Memory B cell (primary cell): Measurements from ENCODE around the gene KCNQ1OT1.
"Not testable (repeated sequence)": the region's sequence is repeated elsewhere in the genome, so short reads cannot be mapped to it uniquely, and the experiment has no call there.

ENCODE experiments used
- ATAC-seq: fragments of 150-1000 bp; cut with Tn5 transposase; 2 replicates; pipeline ENCODE4 v1.10.0; 2021; ENCODE audit warnings: low read depth, mild to moderate bottlenecking, moderate library complexity
- DNase-seq, 2 donors: peaks; one replicate each; pipeline ENCODE4 v3.0.0; 2022; ENCODE audit warnings: low spot score in 2 of 2
- H3K27ac Mint-ChIP-seq: one replicate; pipeline ENCODE4 v1.8.0; 2022; ENCODE audit warnings: mild to moderate bottlenecking, moderate library complexity, mixed read lengths
- H3K27me3 Mint-ChIP-seq: one replicate; pipeline ENCODE4 v1.8.0; 2022; ENCODE audit warnings: mixed read lengths
- H3K36me3 Mint-ChIP-seq: one replicate; pipeline ENCODE4 v1.8.0; 2022; ENCODE audit warnings: mild to moderate bottlenecking, mixed read lengths
- H3K4me1 Mint-ChIP-seq: one replicate; pipeline ENCODE4 v1.8.0; 2022; ENCODE audit warnings: mixed read lengths
- H3K4me3 Mint-ChIP-seq: one replicate; pipeline ENCODE4 v1.8.0; 2022; ENCODE audit warnings: mild to moderate bottlenecking, moderate library complexity, mixed read lengths
- H3K9me3 Mint-ChIP-seq: one replicate; pipeline ENCODE4 v1.8.0; 2022; ENCODE audit warnings: mixed read lengths

The KCNQ1OT1 gene

GRCh38 chr11:2651826-2652271 is 47.9 kb downstream of the KCNQ1OT1 start:
- no peak for DNase-seq
- no peak for ATAC-seq
- H3K36me3 Mint-ChIP-seq = peaks cover 60% of the 10 kb centered on the region
- no peak overlapping the region for H3K27ac Mint-ChIP-seq
- no peaks in the 10 kb centered on the region for H3K27me3 Mint-ChIP-seq
- peaks cover 22% of the 10 kb centered on the region for H3K9me3 Mint-ChIP-seq
- H3K4me1 Mint-ChIP-seq = peaks cover 3% of the 10 kb centered on the region
- no peak overlapping the region for H3K4me3 Mint-ChIP-seq

- Mint-ChIP-seq H3K36me3 (peaks cover 57% of the 10 kb centered on the region), H3K4me1 (peaks cover 3% of the 10 kb centered on the region), H3K9me3 (peaks cover 22% of the 10 kb centered on the region), H3K27me3 (no peaks in the 10 kb centered on the region), H3K4me3 (no peak overlapping the region), H3K27ac (no peak overlapping the region)
- DNase-seq (no peak), ATAC-seq (no peak)
Observed at GRCh38 chr11:2651054-2651617, 48.7 kb downstream of the KCNQ1OT1 start.

GRCh38 chr11:2650343-2650867 is 49.4 kb downstream of the KCNQ1OT1 start:
- Mint-ChIP-seq H3K36me3 (peaks cover 55% of the 10 kb centered on the region), H3K27me3 (no peaks in the 10 kb centered on the region), H3K4me1 (peaks cover 3% of the 10 kb centered on the region), H3K27ac (no peak overlapping the region), H3K4me3 (no peak overlapping the region), H3K9me3 (peaks cover 23% of the 10 kb centered on the region)
- no peak for DNase-seq
- ATAC-seq = no peak

GRCh38 chr11:2649848-2650247 is 49.9 kb downstream of the KCNQ1OT1 start:
- H3K4me3 Mint-ChIP-seq = no peak overlapping the region
- ATAC-seq = no peak
- H3K9me3 Mint-ChIP-seq = peaks cover 23% of the 10 kb centered on the region
- peaks cover 57% of the 10 kb centered on the region for H3K36me3 Mint-ChIP-seq
- no peak for DNase-seq
- no peaks in the 10 kb centered on the region for H3K27me3 Mint-ChIP-seq
- H3K27ac Mint-ChIP-seq = no peak overlapping the region
- peaks cover 3% of the 10 kb centered on the region for H3K4me1 Mint-ChIP-seq

DNA sequence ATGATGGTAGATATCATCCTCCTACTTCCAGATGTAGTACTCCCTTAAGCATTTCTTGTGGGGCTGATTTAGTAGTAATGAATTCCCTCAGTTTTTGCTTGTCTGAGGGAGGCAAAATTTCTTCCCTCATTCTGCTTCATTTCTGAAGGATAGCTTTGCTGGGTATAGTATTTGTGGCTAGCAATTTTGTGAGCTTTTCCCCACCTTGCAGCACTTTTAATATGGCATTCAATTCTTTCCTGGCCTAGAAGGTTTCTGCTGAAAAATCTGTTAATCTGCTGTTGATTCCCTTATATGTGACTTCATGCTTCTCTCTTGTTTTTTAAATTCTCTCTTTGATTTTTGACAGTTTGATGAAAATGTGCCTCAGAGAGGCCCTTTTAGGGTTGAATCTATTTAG is 50.4 kb downstream of the KCNQ1OT1 start:
- no peak overlapping the region for H3K27ac Mint-ChIP-seq
- peaks cover 27% of the 10 kb centered on the region for H3K9me3 Mint-ChIP-seq
- H3K4me3 Mint-ChIP-seq = no peak overlapping the region
- peaks cover under 1% of the 10 kb centered on the region for H3K4me1 Mint-ChIP-seq
- ATAC-seq = no peak
- peaks cover 58% of the 10 kb centered on the region for H3K36me3 Mint-ChIP-seq
- no peaks in the 10 kb centered on the region for H3K27me3 Mint-ChIP-seq
- DNase-seq = no peak

DNA sequence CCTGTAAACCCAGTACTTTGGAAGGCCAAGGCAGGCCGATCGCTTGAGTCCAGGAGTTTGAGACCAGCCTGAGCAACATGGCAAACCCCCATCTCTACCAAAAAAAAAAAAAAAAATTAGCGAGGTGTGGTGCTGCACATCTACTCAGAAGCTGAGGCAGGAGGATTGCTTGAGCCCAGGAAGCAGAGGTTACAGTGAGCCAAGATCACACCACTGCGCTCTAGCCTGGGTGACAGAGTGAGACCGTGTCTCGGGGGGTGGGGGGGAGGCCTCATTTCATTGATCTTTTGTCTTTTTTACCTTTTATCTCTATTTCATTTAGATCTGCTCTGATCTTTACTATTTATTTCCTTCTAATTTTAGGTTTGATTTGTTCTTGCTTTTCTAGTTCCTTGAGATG is 51.8 kb downstream of the KCNQ1OT1 start:
- H3K4me3 Mint-ChIP-seq = no peak overlapping the region
- H3K36me3 Mint-ChIP-seq = peaks cover 63% of the 10 kb centered on the region
- DNase-seq (no peak), ATAC-seq (no peak)
- no peaks in the 10 kb centered on the region for H3K4me1 Mint-ChIP-seq
- peaks cover 35% of the 10 kb centered on the region for H3K9me3 Mint-ChIP-seq
- H3K27ac Mint-ChIP-seq = no peak overlapping the region
- H3K27me3 Mint-ChIP-seq = no peaks in the 10 kb centered on the region

- no peak for DNase-seq
- Mint-ChIP-seq H3K4me3 (no peak overlapping the region), H3K9me3 (peaks cover 40% of the 10 kb centered on the region), H3K27ac (no peak overlapping the region), H3K4me1 (no peaks in the 10 kb centered on the region), H3K27me3 (no peaks in the 10 kb centered on the region), H3K36me3 (peaks cover 66% of the 10 kb centered on the region)
- ATAC-seq = no peak
Observed at GRCh38 chr11:2647167-2647566, 52.6 kb downstream of the KCNQ1OT1 start.

DNA sequence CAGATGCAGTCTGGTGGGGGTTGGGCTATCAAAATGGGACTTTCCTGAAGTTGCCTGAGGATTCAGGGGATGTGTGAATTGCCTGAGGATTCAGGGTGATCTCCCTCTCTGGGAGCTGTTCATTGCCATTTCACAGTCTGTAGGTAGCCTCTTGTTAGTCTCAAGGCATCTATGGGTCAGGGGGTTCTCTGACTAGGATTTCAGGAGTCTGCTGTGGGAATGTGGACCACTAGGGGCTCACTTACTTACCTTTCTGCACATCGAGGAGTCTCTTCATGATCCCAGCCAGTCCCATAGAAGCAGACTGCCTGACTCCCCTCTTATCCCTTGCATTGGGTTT is 54.0 kb downstream of the KCNQ1OT1 start:
- Mint-ChIP-seq H3K4me3 (no peak overlapping the region), H3K27ac (no peak overlapping the region), H3K27me3 (no peaks in the 10 kb centered on the region), H3K9me3 (peaks cover 45% of the 10 kb centered on the region), H3K4me1 (no peaks in the 10 kb centered on the region), H3K36me3 (peaks cover 70% of the 10 kb centered on the region)
- DNase-seq (no peak), ATAC-seq (no peak)

DNA sequence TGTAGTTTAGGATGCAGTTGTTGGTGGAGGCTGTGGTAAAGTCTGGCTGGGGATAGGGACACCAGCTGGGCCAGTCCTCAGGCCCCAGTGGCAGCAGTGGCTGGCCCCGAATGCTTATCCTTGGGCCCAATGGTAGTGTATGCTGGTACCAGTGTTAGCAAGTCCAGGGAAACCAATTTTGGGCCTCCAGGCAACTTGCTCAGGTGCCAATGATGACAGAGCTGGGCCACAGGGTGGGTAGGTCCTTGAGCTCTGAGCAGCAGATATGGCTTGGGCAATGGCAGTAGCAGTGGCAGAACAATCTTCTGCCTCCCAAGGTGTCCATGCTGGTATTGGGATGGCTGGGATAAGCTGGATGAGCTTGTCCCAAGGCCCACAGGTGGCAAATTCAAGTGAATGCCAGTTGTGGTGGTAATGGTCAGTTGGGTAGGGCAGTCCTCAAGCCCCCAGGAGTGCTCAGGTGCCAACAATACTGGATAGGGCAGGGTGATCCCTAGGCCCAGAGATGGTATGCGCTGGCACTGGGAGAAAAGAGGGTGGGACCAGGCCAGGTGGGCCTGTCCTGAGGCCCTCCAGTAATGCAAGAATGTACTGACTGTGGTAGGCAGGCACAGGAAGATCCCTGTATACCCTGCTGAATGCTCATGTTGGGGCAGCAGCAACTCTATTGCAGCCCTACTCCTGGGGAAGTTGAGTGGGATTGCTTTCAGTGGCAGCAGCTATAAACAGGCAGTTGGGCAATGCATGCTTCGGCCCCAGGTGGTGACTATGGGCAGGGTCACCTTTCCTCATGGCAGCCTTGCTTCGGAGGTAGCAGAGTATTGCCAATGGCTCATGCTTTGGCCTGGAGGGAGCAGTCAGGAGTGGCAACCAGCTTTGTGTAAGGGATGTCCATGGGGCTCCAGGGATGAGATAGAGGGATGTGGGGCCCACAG is 54.7 kb downstream of the KCNQ1OT1 start:
- peaks cover 45% of the 10 kb centered on the region for H3K9me3 Mint-ChIP-seq
- no peaks in the 10 kb centered on the region for H3K27me3 Mint-ChIP-seq
- H3K4me3 Mint-ChIP-seq = no peak overlapping the region
- peaks cover 70% of the 10 kb centered on the region for H3K36me3 Mint-ChIP-seq
- no peaks in the 10 kb centered on the region for H3K4me1 Mint-ChIP-seq
- H3K27ac Mint-ChIP-seq = no peak overlapping the region
- ATAC-seq (no peak), DNase-seq (no peak)

DNA sequence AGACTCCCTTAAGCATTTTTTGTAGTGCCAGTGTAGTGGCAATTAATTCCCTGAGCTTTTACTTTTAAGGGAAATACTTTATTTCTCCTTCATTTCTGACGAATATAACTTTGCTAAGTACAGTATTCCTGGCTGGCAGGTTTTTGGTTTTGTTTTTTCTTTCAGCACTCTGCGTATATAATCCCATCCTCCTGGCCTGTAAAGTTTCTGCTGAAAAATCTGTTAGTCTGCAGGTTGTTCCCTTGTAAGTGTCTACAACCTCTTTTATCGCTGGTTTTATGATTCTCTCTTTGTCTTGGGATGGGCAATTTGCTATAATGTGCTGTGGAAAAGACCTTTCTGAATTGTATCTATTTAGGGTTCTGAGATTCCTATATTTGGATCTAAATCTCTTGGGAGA is 56.0 kb downstream of the KCNQ1OT1 start:
- Mint-ChIP-seq H3K9me3 (peaks cover 40% of the 10 kb centered on the region), H3K4me1 (no peaks in the 10 kb centered on the region), H3K27me3 (no peaks in the 10 kb centered on the region), H3K4me3 (no peak overlapping the region), H3K27ac (no peak overlapping the region), H3K36me3 (peaks cover 73% of the 10 kb centered on the region)
- ATAC-seq (no peak), DNase-seq (no peak)

DNA sequence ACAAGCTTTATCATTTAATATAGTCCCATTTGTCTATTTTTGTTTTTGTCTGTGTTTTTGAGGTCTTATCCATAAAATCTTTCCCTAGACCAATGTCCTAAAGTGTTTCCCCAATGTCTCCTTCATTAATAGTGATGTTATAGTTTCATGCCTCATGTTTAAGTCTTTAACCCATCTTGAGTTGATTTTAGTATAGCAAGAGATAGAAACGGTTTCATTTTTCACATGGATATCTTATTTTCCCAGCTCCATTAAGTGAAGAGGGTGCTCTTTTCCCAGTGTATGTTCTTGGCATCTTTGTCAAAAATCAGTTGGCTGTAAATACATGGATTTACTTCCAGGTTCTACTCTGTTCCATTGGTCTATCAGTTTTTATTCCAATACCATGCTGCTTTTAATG is 58.2 kb downstream of the KCNQ1OT1 start:
- H3K27ac Mint-ChIP-seq = no peak overlapping the region
- H3K9me3 Mint-ChIP-seq = peaks cover 38% of the 10 kb centered on the region
- DNase-seq = no peak
- H3K27me3 Mint-ChIP-seq = no peaks in the 10 kb centered on the region
- no peak overlapping the region for H3K4me3 Mint-ChIP-seq
- no peaks in the 10 kb centered on the region for H3K4me1 Mint-ChIP-seq
- H3K36me3 Mint-ChIP-seq = peaks cover 75% of the 10 kb centered on the region
- no peak for ATAC-seq

DNA sequence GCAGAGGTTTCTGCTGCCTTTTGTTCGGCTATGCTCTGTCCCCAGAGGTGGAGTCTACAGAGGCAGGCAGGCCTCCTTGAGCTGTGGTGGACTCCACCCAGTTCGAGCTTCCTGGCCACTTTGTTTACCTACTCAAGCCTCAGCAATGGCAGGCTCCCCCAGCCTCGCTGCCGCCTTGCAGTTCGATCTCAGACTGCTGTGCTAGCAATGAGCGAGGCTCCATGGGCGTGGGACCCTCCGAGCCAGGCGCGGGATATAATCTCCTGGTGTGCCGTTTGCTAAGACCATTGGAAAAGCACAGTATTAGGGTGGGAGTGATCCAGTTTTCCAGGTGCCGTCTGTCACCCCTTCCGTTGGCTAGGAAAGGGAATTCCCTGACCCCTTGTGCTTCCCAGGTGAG is 60.0 kb downstream of the KCNQ1OT1 start:
- Mint-ChIP-seq H3K9me3 (peaks cover 36% of the 10 kb centered on the region), H3K36me3 (peaks cover 72% of the 10 kb centered on the region)
- not testable (repeated sequence) for H3K4me1 Mint-ChIP-seq, DNase-seq, H3K27me3 Mint-ChIP-seq, H3K27ac Mint-ChIP-seq, H3K4me3 Mint-ChIP-seq, ATAC-seq

DNA sequence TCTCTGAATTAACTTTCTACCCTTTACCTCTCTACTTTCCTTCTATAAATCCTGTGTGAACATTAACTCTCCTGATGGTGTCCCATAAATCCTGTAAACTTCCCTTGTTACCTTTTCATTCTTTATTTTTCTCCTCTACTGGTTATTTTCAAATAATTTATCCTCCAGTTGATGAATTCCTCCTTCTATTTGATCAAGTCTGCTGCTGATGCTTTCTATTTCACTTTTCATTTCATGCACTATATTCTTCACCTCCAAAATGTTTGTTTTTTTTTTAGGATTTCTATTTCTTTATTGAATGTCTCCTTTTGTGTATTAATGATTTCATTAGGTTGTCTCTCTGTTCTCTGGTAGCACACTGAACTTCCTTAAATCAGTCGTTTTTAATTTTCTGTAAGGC is 68.6 kb downstream of the KCNQ1OT1 start:
- H3K27me3 Mint-ChIP-seq = no peaks in the 10 kb centered on the region
- H3K9me3 Mint-ChIP-seq = peaks cover 27% of the 10 kb centered on the region
- H3K4me1 Mint-ChIP-seq = no peaks in the 10 kb centered on the region
- no peak overlapping the region for H3K4me3 Mint-ChIP-seq
- H3K27ac Mint-ChIP-seq = no peak overlapping the region
- peaks cover 68% of the 10 kb centered on the region for H3K36me3 Mint-ChIP-seq
- DNase-seq = no peak
- ATAC-seq = no peak

- no peaks in the 10 kb centered on the region for H3K4me1 Mint-ChIP-seq
- H3K36me3 Mint-ChIP-seq = peaks cover 66% of the 10 kb centered on the region
- peaks cover 27% of the 10 kb centered on the region for H3K9me3 Mint-ChIP-seq
- H3K4me3 Mint-ChIP-seq = no peak overlapping the region
- ATAC-seq = no peak
- no peak for DNase-seq
- no peak overlapping the region for H3K27ac Mint-ChIP-seq
- H3K27me3 Mint-ChIP-seq = no peaks in the 10 kb centered on the region
Observed at GRCh38 chr11:2630679-2631078, 69.1 kb downstream of the KCNQ1OT1 start.
